Tibial artery (tissue), 4 donors: ENCODE measurements around the gene GPATCH1.

Experiments used
- DNase-seq, 2 donors: peaks; one replicate each; pipeline ENCODE4 v3.0.0-alpha.2; 2019
- H3K27ac ChIP-seq, 2 donors: fragments of 200-600 bp; sonication (generic) in 1 of 2; 1 replicate in 1 of 2; 2 replicates in 1 of 2; pipeline ENCODE4 v1.5.1; 2018 to 2019; ENCODE audit warnings: mild to moderate bottlenecking in 1 of 2
- H3K27me3 ChIP-seq, 2 donors: fragments of 200-600 bp; sonication (generic) in 1 of 2; one replicate each; pipeline versions ENCODE4 v1.5.1 to v1.6.0; 2016 to 2019
- H3K36me3 ChIP-seq, 3 donors: fragments of 200-600 bp; sonication (generic) in 2 of 3; one replicate each; pipeline ENCODE4 v1.5.1; 2016 to 2019; ENCODE audit warnings: mild to moderate bottlenecking in 2 of 3
- H3K4me1 ChIP-seq, 4 donors: fragments of 200-600 bp; sonication (generic) in 2 of 4; 1 replicate in 3 of 4; 2 replicates in 1 of 4; pipeline ENCODE4 v1.5.1; 2016 to 2019
- H3K4me3 ChIP-seq, 2 donors: fragments of 200-600 bp; sonication (generic) in 1 of 2; 1 replicate in 1 of 2; 2 replicates in 1 of 2; pipeline ENCODE4 v1.5.1; 2018 to 2019; ENCODE audit warnings: mild to moderate bottlenecking in 2 of 2
- H3K9me3 ChIP-seq, 3 donors: fragments of 200-600 bp; sonication (generic) in 1 of 3; one replicate each; pipeline ENCODE4 v1.5.1; 2016 to 2019
- intact Hi-C: fragments of 100-400 bp; cut with DNase I; formaldehyde crosslinking; loops from one replicate; pipeline ENCODE4 v1.15.0; 2023; ENCODE audit warnings: low total_unique reads
- TF ChIP-seq, protein P1 (sequence below), 2 experiments: fragments of 200-600 bp in 1 of 2; fragments of 450-650 bp in 1 of 2; IDR thresholded peaks; one replicate each; pipeline ENCODE4 v1.5.1; 2017 to 2019; ENCODE audit warnings: antibody characterized with exemption in 2 of 2, mild to moderate bottlenecking in 1 of 2, moderate library complexity in 1 of 2

GPATCH1 gene

DNA sequence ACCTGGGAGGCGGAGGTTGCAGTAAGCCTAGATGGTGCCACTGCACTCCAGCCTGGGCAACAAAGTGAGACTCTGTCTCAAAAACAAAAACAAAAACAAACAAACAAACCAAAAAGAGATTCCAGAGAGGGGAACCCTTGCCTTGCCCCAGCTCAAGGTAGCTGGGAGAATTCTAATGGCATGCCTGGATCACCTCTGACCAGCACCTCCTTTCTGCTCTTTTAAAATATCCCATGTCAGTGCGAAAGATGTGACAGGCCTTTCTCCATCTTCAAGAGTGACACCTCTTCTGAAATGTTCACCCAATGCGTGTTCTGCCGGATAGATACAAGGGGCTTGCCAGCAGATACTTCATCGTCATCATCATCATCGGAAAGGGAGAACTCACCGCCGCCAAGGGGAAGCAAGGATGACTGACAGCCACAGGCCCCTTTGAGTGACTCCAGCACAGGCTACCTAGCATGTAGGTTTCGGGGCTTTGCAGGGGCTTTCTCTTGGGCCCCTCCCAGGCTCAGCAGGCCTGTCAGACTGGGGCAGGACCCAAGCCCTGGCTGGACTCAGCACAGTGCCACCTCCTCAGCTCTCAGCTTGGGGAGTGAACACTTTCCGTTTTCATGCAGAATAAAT lies 94.3 kb downstream of the GPATCH1 start:
- Histone ChIP-seq H3K27me3 (no peaks in the 10 kb centered on the region), H3K27ac (no peak overlapping the region), H3K4me3 (no peak overlapping the region), H3K9me3 (no peaks in the 10 kb centered on the region), H3K4me1 (peaks cover 0 to 20% (median 19%) of the 10 kb centered on the region in 4 donors), H3K36me3 (no peaks in the 10 kb centered on the region)
- intact Hi-C loops: no loop called here
- TF ChIP-seq, protein P1, sequence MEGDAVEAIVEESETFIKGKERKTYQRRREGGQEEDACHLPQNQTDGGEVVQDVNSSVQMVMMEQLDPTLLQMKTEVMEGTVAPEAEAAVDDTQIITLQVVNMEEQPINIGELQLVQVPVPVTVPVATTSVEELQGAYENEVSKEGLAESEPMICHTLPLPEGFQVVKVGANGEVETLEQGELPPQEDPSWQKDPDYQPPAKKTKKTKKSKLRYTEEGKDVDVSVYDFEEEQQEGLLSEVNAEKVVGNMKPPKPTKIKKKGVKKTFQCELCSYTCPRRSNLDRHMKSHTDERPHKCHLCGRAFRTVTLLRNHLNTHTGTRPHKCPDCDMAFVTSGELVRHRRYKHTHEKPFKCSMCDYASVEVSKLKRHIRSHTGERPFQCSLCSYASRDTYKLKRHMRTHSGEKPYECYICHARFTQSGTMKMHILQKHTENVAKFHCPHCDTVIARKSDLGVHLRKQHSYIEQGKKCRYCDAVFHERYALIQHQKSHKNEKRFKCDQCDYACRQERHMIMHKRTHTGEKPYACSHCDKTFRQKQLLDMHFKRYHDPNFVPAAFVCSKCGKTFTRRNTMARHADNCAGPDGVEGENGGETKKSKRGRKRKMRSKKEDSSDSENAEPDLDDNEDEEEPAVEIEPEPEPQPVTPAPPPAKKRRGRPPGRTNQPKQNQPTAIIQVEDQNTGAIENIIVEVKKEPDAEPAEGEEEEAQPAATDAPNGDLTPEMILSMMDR (IDR thresholded peaks at IDR 0.05): no peak
- DNase-seq: no peak

DNA sequence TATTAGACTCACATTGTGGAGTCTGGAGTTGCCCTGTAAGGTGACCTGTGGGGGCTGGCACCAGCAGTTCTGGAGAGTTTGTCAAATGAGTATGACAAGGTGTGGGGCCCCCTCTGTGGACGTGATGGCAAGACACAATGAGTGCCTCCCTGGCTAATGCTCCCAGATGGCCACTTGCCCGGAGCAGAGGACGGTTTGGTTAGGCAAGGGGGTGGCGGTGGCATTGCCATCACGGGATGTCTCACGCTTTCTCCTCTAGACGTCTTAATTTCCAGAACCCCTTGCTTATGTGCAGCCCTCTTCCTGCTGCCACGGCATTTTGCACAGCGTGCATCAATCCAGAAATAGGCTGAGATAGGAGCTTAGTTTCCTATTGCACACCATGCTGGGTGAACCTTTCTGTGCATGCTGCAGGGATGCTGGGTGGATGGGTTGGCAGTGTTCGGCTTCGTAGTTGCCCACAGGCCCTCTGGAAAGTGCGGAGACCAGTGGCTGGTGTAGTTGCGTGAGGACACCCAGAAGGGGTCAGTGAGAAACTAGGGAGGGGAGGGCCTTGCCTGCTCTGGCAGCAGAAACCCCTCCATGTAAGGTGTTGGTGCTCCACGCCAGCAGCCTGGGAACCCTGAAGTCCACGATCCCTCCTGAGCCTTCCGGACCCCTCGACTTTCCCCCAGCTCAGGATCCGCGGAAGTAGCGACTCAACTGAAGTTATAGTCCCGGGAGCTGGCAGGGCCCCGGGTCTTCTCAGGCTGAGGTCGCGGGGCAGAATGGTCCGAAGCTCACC lies 95.1 kb downstream of the GPATCH1 start:
- Histone ChIP-seq H3K36me3 (no peaks in the 10 kb centered on the region), H3K9me3 (no peaks in the 10 kb centered on the region), H3K27ac (peak overlapping the region; percentile 98), H3K27me3 (no peaks in the 10 kb centered on the region), H3K4me1 (peaks cover 0 to 20% (median 19%) of the 10 kb centered on the region in 4 donors), H3K4me3 (peak overlapping the region; percentile 88 to 98)
- TF ChIP-seq, protein P1 (IDR thresholded peaks at IDR 0.05): no peak
- no peak for DNase-seq
- intact Hi-C loops: no loop called here

DNA sequence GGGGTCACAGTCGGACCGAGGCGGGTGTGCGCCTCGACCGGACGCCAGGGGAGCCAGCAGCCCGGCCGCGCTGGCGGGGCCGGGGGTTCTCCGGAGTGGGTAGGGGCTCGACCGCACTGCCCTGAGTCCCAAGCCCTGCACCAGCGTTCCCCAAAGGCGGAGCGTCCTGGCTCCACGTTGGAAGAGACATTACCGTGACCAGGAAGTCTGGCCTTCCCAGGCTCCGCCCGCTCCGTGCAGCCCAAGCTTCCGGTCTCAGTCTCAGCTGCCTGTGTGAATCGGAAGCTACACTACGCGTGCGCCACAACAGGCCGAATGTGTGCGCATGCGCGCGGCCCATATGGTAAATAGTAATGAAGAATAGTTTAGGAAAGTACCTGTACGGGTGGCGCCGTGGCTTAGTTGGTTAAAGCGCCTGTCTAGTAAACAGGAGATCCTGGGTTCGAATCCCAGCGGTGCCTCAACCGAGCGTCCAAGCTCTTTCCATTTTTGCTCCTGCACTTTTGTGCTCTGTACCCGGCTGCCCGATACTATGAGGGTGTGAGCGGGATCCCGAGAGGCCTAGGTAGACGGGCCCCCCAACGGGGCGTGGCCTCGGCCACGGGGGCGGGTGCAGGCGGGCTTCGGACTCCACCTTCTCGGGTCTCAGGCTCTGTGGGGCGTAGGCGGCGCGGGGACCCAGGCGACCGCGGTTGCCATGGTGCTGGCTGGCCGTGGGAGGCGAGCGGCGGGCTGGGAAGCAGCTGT lies 95.9 kb downstream of the GPATCH1 start:
- TF ChIP-seq, protein P1 (IDR thresholded peaks at IDR 0.05): peak; percentile 21 to 26
- H3K36me3 ChIP-seq: no peaks in the 10 kb centered on the region
- intact Hi-C loops: no loop called here
- DNase-seq: peak; percentile 97 to 98
- peaks cover 0 to 20% (median 19%) of the 10 kb centered on the region in 4 donors for H3K4me1 ChIP-seq
- no peaks in the 10 kb centered on the region for H3K9me3 ChIP-seq
- H3K27ac ChIP-seq: peak overlapping the region; percentile 98
- H3K4me3 ChIP-seq: peak overlapping the region; percentile 88 to 98
- no peaks in the 10 kb centered on the region for H3K27me3 ChIP-seq

DNA sequence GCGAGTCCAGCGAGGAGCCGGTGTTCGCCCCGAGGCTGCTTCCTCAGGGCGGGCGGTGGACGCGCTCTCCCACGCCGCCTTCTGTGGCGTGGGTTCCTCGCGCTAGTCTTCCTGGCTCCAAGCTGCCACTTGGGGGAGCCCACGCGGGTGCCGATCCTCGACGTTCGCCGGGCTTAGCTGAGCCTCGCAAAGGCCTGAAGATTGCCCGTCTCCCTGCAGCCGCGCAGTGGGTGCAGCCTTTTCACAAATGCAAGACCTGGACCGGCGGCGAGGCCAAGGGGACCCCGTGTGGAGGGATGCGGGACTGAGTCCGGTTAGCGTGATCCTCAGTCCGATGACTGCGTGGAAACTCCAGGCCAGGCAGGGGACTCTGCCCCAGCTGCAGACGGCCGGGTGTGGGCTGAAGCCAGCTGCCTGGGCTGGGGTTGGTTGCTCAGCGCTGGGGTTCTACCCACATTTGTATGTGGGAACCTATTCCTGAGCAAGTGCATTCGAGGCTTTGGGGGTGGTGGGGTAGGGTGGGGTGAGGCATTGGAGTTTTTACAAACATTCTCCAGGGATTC lies 96.5 kb downstream of the GPATCH1 start:
- no peak for DNase-seq
- TF ChIP-seq, protein P1 (IDR thresholded peaks at IDR 0.05): peak; percentile 41 to 42
- no peaks in the 10 kb centered on the region for H3K9me3 ChIP-seq
- intact Hi-C loops: no loop called here
- peaks cover 0 to 20% (median 19%) of the 10 kb centered on the region in 4 donors for H3K4me1 ChIP-seq
- H3K4me3 ChIP-seq: peak overlapping the region; percentile 88 to 98
- H3K27me3 ChIP-seq: no peaks in the 10 kb centered on the region
- H3K36me3 ChIP-seq: no peaks in the 10 kb centered on the region
- peak overlapping the region; percentile 98 for H3K27ac ChIP-seq
